GM12864 (cell line): ENCODE data around the gene SLC35B1.

Source experiments
- DNase-seq: peaks from one replicate; pipeline ENCODE4 v3.0.0-alpha.2; 2011; ENCODE audit warnings: low read depth
- H3K4me3 ChIP-seq: 2 replicates; pipeline ENCODE4 v1.5.1; 2011; ENCODE audit warnings: mild to moderate bottlenecking, low read depth, low read length, control low read depth
- CTCF ChIP-seq: IDR thresholded peaks from 2 replicates; pipeline ENCODE4 v1.5.1; 2011; ENCODE audit warnings: low read depth, mild to moderate bottlenecking, moderate library complexity, low read length, control low read depth, inconsistent platforms; ENCODE audit errors: missing control alignments

SLC35B1 gene

DNA sequence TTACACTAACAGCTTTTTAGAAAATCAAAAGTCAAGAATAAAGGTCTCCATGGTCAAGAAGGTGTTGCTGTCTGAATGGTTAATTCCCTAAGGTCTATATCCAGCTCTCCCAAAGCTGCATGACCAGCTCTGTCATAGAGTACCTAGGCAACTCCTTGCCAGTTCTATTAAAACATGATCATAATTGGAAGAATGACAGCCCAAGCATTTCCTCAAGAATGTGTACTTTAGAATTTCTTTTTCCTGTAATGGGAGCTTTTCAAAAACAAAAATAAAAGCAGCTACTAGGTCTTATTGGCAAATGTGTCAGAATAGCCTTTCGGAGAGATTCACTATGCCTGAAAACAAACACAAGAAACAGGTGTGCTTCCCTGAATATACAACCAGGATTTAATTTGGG is 37.8 kb downstream of the SLC35B1 start:
- no peak for TF ChIP-seq CTCF
- no peak for DNase-seq
- H3K4me3 ChIP-seq, result no peak overlapping the region

DNA sequence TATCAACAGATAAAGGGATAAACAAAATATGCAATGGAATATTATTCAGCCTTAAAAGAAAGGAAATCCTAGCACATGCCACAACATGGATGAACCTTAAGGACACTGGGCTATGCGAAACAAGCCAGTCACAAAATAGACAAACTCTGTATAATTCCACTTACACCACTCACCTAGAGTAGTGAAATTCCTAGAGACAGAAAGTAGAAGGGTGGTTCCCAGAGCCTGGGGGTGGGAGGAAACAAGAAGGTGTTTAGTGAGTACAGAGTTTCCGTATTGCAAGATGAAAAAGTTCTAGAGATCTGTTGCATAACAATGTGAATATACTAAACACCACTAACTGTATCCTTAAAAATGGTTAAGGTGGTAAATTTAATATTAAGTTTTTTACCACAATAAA is 39.9 kb downstream of the SLC35B1 start:
- no peak overlapping the region for H3K4me3 ChIP-seq
- TF ChIP-seq CTCF, result no peak
- DNase-seq, result no peak

GRCh38 chr17:49664706-49665211 is 43.0 kb downstream of the SLC35B1 start:
- H3K4me3 ChIP-seq, result no peak overlapping the region
- no peak for DNase-seq

GRCh38 chr17:49659661-49660382 is 47.9 kb downstream of the SLC35B1 start:
- DNase-seq, result no peak
- no peak for TF ChIP-seq CTCF
- H3K4me3 ChIP-seq, result no peak overlapping the region

More at GRCh38 chr17:49664706-49665211, 43.0 kb downstream of the SLC35B1 start:
- no peak for TF ChIP-seq CTCF

DNA sequence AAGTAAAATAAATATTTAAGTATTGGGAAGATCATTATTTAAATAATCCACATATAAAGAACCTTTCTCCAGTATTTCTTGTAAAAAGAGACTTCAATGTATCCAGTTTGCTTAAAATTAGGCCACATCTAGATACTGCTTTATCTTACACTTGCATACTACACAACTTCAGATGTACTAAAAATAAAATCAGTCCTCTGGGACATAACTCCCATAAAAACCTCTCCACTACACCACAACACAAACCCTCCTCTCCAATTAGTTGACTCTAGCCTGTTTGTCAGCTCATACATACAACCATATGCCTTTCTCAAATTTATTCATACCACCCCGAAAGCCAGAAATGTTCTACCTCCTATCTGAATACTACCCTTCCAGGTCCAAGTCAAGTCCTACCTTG is 51.5 kb downstream of the SLC35B1 start:
- no peak for TF ChIP-seq CTCF
- H3K4me3 ChIP-seq, result no peak overlapping the region
- DNase-seq, result no peak
